Endodermal cell (in vitro differentiated cells): ENCODE results near the gene DCTN4. TPM values are rescaled to one million over a fixed set of nuclear protein-coding genes. Genes with fewer than 3 reads are reported as not detected.

Source experiments
- DNase-seq: peaks from one replicate; pipeline ENCODE4 v3.0.0-alpha.2; 2017
- H3K27ac ChIP-seq: 2 replicates; pipeline ENCODE4 v1.5.1; 2013; ENCODE audit warnings: mild to moderate bottlenecking, low read depth, low read length, moderate library complexity
- H3K27me3 ChIP-seq: 2 replicates; pipeline ENCODE4 v1.6.1; 2013; ENCODE audit warnings: mild to moderate bottlenecking, low read length, moderate library complexity; ENCODE audit not compliant: insufficient read depth, control insufficient read depth, poor library complexity, severe bottlenecking
- H3K36me3 ChIP-seq: 2 replicates; pipeline ENCODE4 v1.7.0; 2013; ENCODE audit warnings: mild to moderate bottlenecking, low read length, moderate library complexity; ENCODE audit not compliant: control insufficient read depth, insufficient read depth
- H3K4me1 ChIP-seq: one replicate; pipeline ENCODE4 v1.7.0; 2013; ENCODE audit warnings: low read length; ENCODE audit not compliant: control insufficient read depth, insufficient read depth
- H3K4me3 ChIP-seq: 2 replicates; pipeline ENCODE4 v1.5.1; 2013; ENCODE audit warnings: mild to moderate bottlenecking, low read length, moderate library complexity
- H3K9ac ChIP-seq: 2 replicates; pipeline ENCODE4 v1.6.1; 2013; ENCODE audit warnings: mild to moderate bottlenecking, low read length, moderate library complexity; ENCODE audit not compliant: poor library complexity, severe bottlenecking; ENCODE audit errors: extremely low read depth
- H3K9me3 ChIP-seq: 2 replicates; pipeline ENCODE4 v1.6.1; 2013; ENCODE audit warnings: mild to moderate bottlenecking, low read length, moderate library complexity; ENCODE audit not compliant: control insufficient read depth
- H3K27ac Mint-ChIP-seq: 2 replicates; pipeline ENCODE4 v1.8.0; 2020; ENCODE audit warnings: mixed read lengths
- H3K27me3 Mint-ChIP-seq: 2 replicates; pipeline ENCODE4 v1.8.0; 2021; ENCODE audit warnings: mild to moderate bottlenecking, mixed read lengths; ENCODE audit not compliant: insufficient read depth
- H3K36me3 Mint-ChIP-seq: 2 replicates; pipeline ENCODE4 v1.8.0; 2020; ENCODE audit warnings: low read depth, mixed read lengths
- H3K4me1 Mint-ChIP-seq: 2 replicates; pipeline ENCODE4 v1.8.0; 2020; ENCODE audit warnings: mixed read lengths
- H3K4me3 Mint-ChIP-seq: 2 replicates; pipeline ENCODE4 v1.8.0; 2020; ENCODE audit warnings: mild to moderate bottlenecking, moderate library complexity, mixed read lengths
- H3K9me3 Mint-ChIP-seq: 2 replicates; pipeline ENCODE4 v1.8.0; 2020; ENCODE audit warnings: mild to moderate bottlenecking, mixed read lengths
- CTCF ChIP-seq: fragments of 200-600 bp; sonication (generic); conservative IDR thresholded peaks from 2 replicates; pipeline ENCODE4 v1.5.0; 2021; ENCODE audit warnings: antibody characterized with exemption, mild to moderate bottlenecking
- WGBS, 2 experiments: methylation state at CpG; one replicate each; pipeline versions ENCODE4 v1.1.5 to v1.1.7; 2013; ENCODE audit warnings: missing lambda C conversion rate in 2 of 2, mixed read lengths in 1 of 2; ENCODE audit not compliant: insufficient coverage in 1 of 2, insufficient read length in 1 of 2; 5-methylcytosine and 5-hydroxymethylcytosine counted together
- total RNA-seq, 2 donors: library from RNA; stranded (reverse); fragmentation: NEBNext Ultra II Directional in 1 of 2; extraction: Animal tissue kit (Norgen Biotek cat#: 25700) in 1 of 2; gene quantifications; 2 replicates in 1 of 2; 3 replicates in 1 of 2; pipeline ENCODE4 v1.2.1, GENCODE V29; 2021

DCTN4 gene
- total RNA-seq, 2 donors from 2014 or later, result 51.5 to 64.3 TPM

GRCh38 chr5:150779397-150780186 lies 20.8 kb upstream of the DCTN4 start:
- H3K9ac ChIP-seq, result peak overlapping the region; percentile 58
- Mint-ChIP-seq H3K9me3 (no peaks in the 10 kb centered on the region), H3K36me3 (no peaks in the 10 kb centered on the region), H3K4me3 (peak overlapping the region; percentile 83), H3K27ac (peak overlapping the region; percentile 92), H3K27me3 (peaks cover 36% of the 10 kb centered on the region), H3K4me1 (peaks cover 27% of the 10 kb centered on the region)
- no peaks in the 10 kb centered on the region for H3K36me3 ChIP-seq
- H3K27ac ChIP-seq, result no peak overlapping the region
- peak overlapping the region; percentile 89 for H3K4me3 ChIP-seq
- WGBS, 2 experiments, result 31 to 42% methylated on average over 8 to 12 of the region's 13 CpGs
- peak; percentile 87 for DNase-seq
- peaks cover 13% of the 10 kb centered on the region for H3K4me1 ChIP-seq
- TF ChIP-seq CTCF, result no peak
- peaks cover 14% of the 10 kb centered on the region for H3K27me3 ChIP-seq
- no peaks in the 10 kb centered on the region for H3K9me3 ChIP-seq

- 0 to 1% methylated on average over 30 to 59 of the region's 59 CpGs for WGBS, 2 experiments
- Mint-ChIP-seq H3K27me3 (peaks cover 36% of the 10 kb centered on the region), H3K9me3 (no peaks in the 10 kb centered on the region), H3K36me3 (no peaks in the 10 kb centered on the region), H3K27ac (peak within 1 kb of the TSS; percentile 92), H3K4me3 (peak within 1 kb of the TSS; percentile 83), H3K4me1 (peaks cover 27% of the 10 kb centered on the region)
- peak; percentile 94 for DNase-seq
- peak within 1 kb of the TSS; percentile 14 for H3K27ac ChIP-seq
- no peaks in the 10 kb centered on the region for H3K9me3 ChIP-seq
- peak; percentile 71 for TF ChIP-seq CTCF
- no peaks in the 10 kb centered on the region for H3K36me3 ChIP-seq
- peak within 1 kb of the TSS; percentile 58 for H3K9ac ChIP-seq
- peak within 1 kb of the TSS; percentile 89 for H3K4me3 ChIP-seq
- peaks cover 14% of the 10 kb centered on the region for H3K27me3 ChIP-seq
- H3K4me1 ChIP-seq, result peaks cover 13% of the 10 kb centered on the region
Measured at GRCh38 chr5:150778517-150779396, 19.9 kb upstream of the DCTN4 start, which contains the start of gene SMIM3. SMIM3 (plus strand) TSS chr5:150778757; CDS start chr5:150795441, 16,684 bp downstream.

- no peak for DNase-seq
- TF ChIP-seq CTCF, result no peak
- peaks cover 14% of the 10 kb centered on the region for H3K27me3 ChIP-seq
- H3K4me3 Mint-ChIP-seq, result peak overlapping the region; percentile 83
- H3K9me3 Mint-ChIP-seq, result no peaks in the 10 kb centered on the region
- peaks cover 36% of the 10 kb centered on the region for H3K27me3 Mint-ChIP-seq
- peak overlapping the region; percentile 89 for H3K4me3 ChIP-seq
- no peaks in the 10 kb centered on the region for H3K36me3 Mint-ChIP-seq
- no peaks in the 10 kb centered on the region for H3K36me3 ChIP-seq
- H3K9me3 ChIP-seq, result no peaks in the 10 kb centered on the region
- 28 to 34% methylated on average over 3 to 7 of the region's 7 CpGs for WGBS, 2 experiments
- H3K4me1 Mint-ChIP-seq, result peaks cover 27% of the 10 kb centered on the region
- H3K27ac ChIP-seq, result no peak overlapping the region
- no peak overlapping the region for H3K27ac Mint-ChIP-seq
- peaks cover 13% of the 10 kb centered on the region for H3K4me1 ChIP-seq
- peak overlapping the region; percentile 58 for H3K9ac ChIP-seq
Measured at GRCh38 chr5:150778088-150778516, 19.3 kb upstream of the DCTN4 start.
